ENCODE results near the gene PSMB2.

GRCh38 chr1:35641233-35641866, at the start of gene PSMB2:
- no peak for TF ChIP-seq EZH2 (IDR thresholded peaks at IDR 0.05; ENCODE audit: insufficient read depth, poor library complexity, severe bottlenecking)
- no peak for TF ChIP-seq EZH2phosphoT487 (IDR thresholded peaks at IDR 0.05; ENCODE audit: insufficient read depth, low read depth)

All from GM23248 (cell line).